PC-3 (cell line): ENCODE results near the gene UNC13D. TPM values are rescaled to one million over a fixed set of nuclear protein-coding genes. Genes with fewer than 3 reads are reported as not detected.
A peak's percentile ranks its signal among the peaks of the same experiment; 100 is the strongest.

Experiments
- ATAC-seq: fragments of 200-7000 bp; cut with Tn5 transposase; 2 replicates; pipeline ENCODE4 v1.9.1; 2020; ENCODE audit warnings: mild to moderate bottlenecking, moderate library complexity
- BruUV-seq: library from RNA; stranded (reverse); fragments of 400-500 nt; replicated peaks from 2 replicates; lab custom pipeline; 2021; lab: Mats Ljungman, UMichigan
- CTCF ChIA-PET: fragments of 300-600 bp; sonication (Branson Sonifier 250); formaldehyde crosslinking; loops from one replicate; lab custom pipeline; 2022; ENCODE audit warnings: antibody characterized with exemption; lab: Charles Lee
- POLR2A ChIA-PET: fragments of 300-600 bp; sonication (Branson Sonifier 250); formaldehyde crosslinking; loops from one replicate; lab custom pipeline; 2022; ENCODE audit warnings: antibody characterized with exemption; ENCODE audit not compliant: unreplicated experiment; lab: Charles Lee
- DNase-seq: peaks from one replicate; pipeline ENCODE4 v3.0.0-alpha.2; 2015
- H2AFZ ChIP-seq: fragments of 300-600 bp; sonication (generic); 2 replicates; pipeline ENCODE4 v1.6.0; 2016; ENCODE audit warnings: antibody characterized with exemption, low read length
- H3F3A ChIP-seq: fragments of 300-600 bp; sonication (generic); one replicate; pipeline ENCODE4 v1.6.0; 2017; ENCODE audit warnings: antibody characterized with exemption, low read length, control low read depth, mild to moderate bottlenecking; ENCODE audit not compliant: unreplicated experiment
- H3K27ac ChIP-seq: fragments of 300-600 bp; sonication (generic); 2 replicates; pipeline ENCODE4 v1.5.1; 2016; ENCODE audit warnings: mild to moderate bottlenecking, low read length
- H3K27me3 ChIP-seq: fragments of 300-600 bp; sonication (generic); 2 replicates; pipeline ENCODE4 v1.6.1; 2016; ENCODE audit warnings: low read length, mixed read lengths
- H3K36me3 ChIP-seq: fragments of 300-600 bp; sonication (generic); 2 replicates; pipeline ENCODE4 v1.6.1; 2016; ENCODE audit warnings: low read depth, mixed run types, low read length, mixed read lengths
- H3K4me1 ChIP-seq: fragments of 300-600 bp; sonication (generic); 2 replicates; pipeline ENCODE4 v1.5.1; 2016; ENCODE audit warnings: low read length; ENCODE audit not compliant: insufficient read depth
- H3K4me2 ChIP-seq: fragments of 300-600 bp; sonication (generic); 2 replicates; pipeline ENCODE4 v1.6.0; 2016; ENCODE audit warnings: low read length
- H3K4me3 ChIP-seq: fragments of 300-600 bp; sonication (generic); 2 replicates; pipeline ENCODE4 v1.5.1; 2016; ENCODE audit warnings: mild to moderate bottlenecking, low read length, mixed read lengths
- H3K79me2 ChIP-seq: fragments of 300-600 bp; sonication (generic); 2 replicates; pipeline ENCODE4 v1.6.1; 2017; ENCODE audit warnings: low read length, mixed read lengths
- H3K9ac ChIP-seq: fragments of 300-600 bp; sonication (generic); 2 replicates; pipeline ENCODE4 v1.6.0; 2016; ENCODE audit warnings: mild to moderate bottlenecking, low read length
- H3K9me2 ChIP-seq: fragments of 300-600 bp; sonication (generic); replicated peaks from 2 replicates; pipeline ENCODE4 v1.6.1; 2016; ENCODE audit warnings: mixed run types, low read length, mixed read lengths
- H3K9me3 ChIP-seq: fragments of 300-600 bp; sonication (generic); 2 replicates; pipeline ENCODE4 v1.6.1; 2016; ENCODE audit warnings: low read length, mixed read lengths
- H4K20me1 ChIP-seq: fragments of 300-600 bp; sonication (generic); 2 replicates; pipeline ENCODE4 v1.6.1; 2016; ENCODE audit warnings: low read length, mixed read lengths
- CTCF ChIP-seq: fragments of 300-600 bp; sonication (generic); conservative IDR thresholded peaks from 2 replicates; pipeline ENCODE4 v1.5.1; 2017; ENCODE audit warnings: antibody characterized with exemption, low read depth, mild to moderate bottlenecking, low read length
- EZH2 ChIP-seq: fragments of 300-600 bp; sonication (generic); IDR thresholded peaks from one replicate; pipeline ENCODE4 v1.6.1; 2017; ENCODE audit warnings: antibody characterized with exemption, mild to moderate bottlenecking, low read length; ENCODE audit not compliant: unreplicated experiment
- EZH2phosphoT487 ChIP-seq: fragments of 300-600 bp; sonication (generic); IDR thresholded peaks from 2 replicates; pipeline ENCODE4 v1.6.1; 2018; ENCODE audit warnings: mild to moderate bottlenecking, antibody characterized with exemption, low read length, borderline replicate concordance
- intact Hi-C: fragments of 100-400 bp; cut with micrococcal nuclease; formaldehyde crosslinking; loops from 2 replicates; pipeline ENCODE4 v1.9.0; 2023
- total RNA-seq: library from RNA; depleted of rRNA; stranded (reverse); fragments of >200 nt; gene quantifications from 2 replicates; pipeline ENCODE4 v1.2.3, GENCODE V29; 2014

The UNC13D gene
- total RNA-seq, 1 experiment from 2014 or later, result 43.9 TPM

DNA sequence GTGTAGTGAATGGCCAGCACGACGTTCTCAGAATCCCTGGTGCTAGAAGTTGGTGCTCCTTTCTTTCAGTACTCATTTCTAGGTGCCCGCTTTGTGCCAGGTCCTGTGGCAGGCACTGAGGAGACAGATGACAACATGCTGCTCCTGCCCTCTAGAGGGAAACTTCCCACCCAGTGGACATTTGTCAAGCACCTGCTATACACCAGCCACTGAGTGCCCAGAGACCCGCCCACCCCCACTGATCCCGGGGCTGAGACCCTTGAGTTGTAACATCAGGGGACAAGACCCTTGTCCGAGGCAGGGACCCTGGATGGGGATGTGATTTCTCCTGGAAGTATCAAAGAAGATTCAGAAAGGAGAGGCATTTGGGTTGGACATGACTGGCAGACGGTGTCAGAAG is 25.1 kb downstream of the UNC13D start:
- Histone ChIP-seq H3K9me2 (no peaks in the 10 kb centered on the region), H3K27ac (no peak overlapping the region), H3K36me3 (peaks cover 14% of the 10 kb centered on the region; the same call in 1 of the 2 replicates), H3K9me3 (no peaks in the 10 kb centered on the region), H3F3A (no peaks in the 10 kb centered on the region), H3K4me2 (no peak overlapping the region), H3K79me2 (no peaks in the 10 kb centered on the region), H3K4me3 (no peak overlapping the region), H3K4me1 (peaks cover 12% of the 10 kb centered on the region), H4K20me1 (no peaks in the 10 kb centered on the region), H3K27me3 (no peaks in the 10 kb centered on the region), H2AFZ (no peak overlapping the region), H3K9ac (no peak overlapping the region)
- ATAC-seq (no peak), DNase-seq (peak; percentile 30)
- ChIA-PET CTCF (interaction anchor here (1.0 kb wide), 1 partner anchor 54 kb away, joined by 5 read pairs; the partner anchor contains the start of gene GALK1), POLR2A (no interaction called here)
- TF ChIP-seq CTCF (0 out of 2 replicates have a peak, but pooled peaks have one; percentile 27), EZH2 (no peak), EZH2phosphoT487 (no peak)
- no TSS peak for BruUV-seq
- intact Hi-C loops, result no loop called here

DNA sequence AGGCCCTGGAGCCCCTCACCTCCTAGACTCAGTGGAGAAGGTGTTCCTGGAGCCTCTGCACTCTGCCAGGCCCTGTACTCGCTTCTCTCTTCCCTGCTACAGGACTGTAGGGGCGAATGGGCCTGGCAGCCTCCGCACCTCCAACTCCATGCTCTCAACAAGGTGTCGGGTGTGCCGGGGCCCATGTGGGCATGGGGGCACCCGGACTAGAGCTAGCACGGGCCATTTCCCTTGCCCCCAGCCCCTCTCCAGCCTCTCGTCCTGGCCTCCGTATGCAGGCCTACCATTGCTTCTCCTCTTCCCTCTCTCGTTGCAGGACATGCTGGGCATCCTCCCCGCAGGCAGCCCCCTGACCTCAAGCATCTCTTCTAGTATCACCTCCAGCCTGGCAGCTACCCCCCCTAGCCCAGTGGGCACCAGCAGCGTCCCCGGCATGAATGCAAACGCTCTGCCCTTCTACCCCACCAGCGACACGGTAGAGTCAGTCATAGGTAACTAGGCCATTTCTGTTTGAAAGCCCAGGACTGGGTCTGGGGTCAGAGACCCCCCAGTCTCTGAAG is 25.8 kb downstream of the UNC13D start:
- Histone ChIP-seq H3K4me3 (no peak overlapping the region), H3F3A (no peaks in the 10 kb centered on the region), H3K36me3 (peaks cover 14% of the 10 kb centered on the region; the same call in 1 of the 2 replicates), H3K27me3 (no peaks in the 10 kb centered on the region), H3K9ac (no peak overlapping the region), H2AFZ (no peak overlapping the region), H4K20me1 (no peaks in the 10 kb centered on the region), H3K9me3 (no peaks in the 10 kb centered on the region), H3K9me2 (no peaks in the 10 kb centered on the region), H3K79me2 (no peaks in the 10 kb centered on the region), H3K27ac (no peak overlapping the region), H3K4me1 (peaks cover 12% of the 10 kb centered on the region), H3K4me2 (no peak overlapping the region)
- ATAC-seq (no peak), DNase-seq (no peak)
- ChIA-PET CTCF (interaction anchor here (1.0 to 1.1 kb wide), 2 partner anchors 33 to 53 kb away, joined by 3 to 5 read pairs; partner anchors contain the start of gene GALK1), POLR2A (no interaction called here)
- no peak for TF ChIP-seq EZH2phosphoT487
- TF ChIP-seq CTCF, result no peak
- TF ChIP-seq EZH2, result no peak
- no TSS peak for BruUV-seq
- intact Hi-C loops, result no loop called here

DNA sequence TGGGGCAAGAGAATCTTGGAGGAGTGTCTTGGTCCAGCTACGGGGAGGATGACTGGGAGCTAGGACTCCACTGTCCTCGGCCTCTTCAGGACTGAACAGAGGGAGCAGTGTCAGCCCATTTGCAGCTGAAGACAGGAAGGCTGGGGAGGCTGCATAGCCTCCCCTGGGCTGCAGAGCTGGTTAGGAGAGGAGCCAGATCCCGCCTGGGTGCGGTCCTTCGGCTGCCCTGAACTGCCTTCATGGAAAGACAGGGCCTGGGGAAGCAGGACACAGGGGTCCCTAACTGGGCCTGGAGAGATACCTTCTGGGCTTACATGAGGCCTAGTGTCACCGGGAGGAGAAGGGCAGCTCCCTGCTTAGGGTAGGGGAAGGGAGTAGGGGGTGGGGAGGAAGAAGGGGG is 26.6 kb downstream of the UNC13D start:
- Histone ChIP-seq H3K27ac (no peak overlapping the region), H3K9me2 (no peaks in the 10 kb centered on the region), H3K4me1 (peaks cover 12% of the 10 kb centered on the region), H3K36me3 (peaks cover 14% of the 10 kb centered on the region; the same call in 1 of the 2 replicates), H3K79me2 (no peaks in the 10 kb centered on the region), H3K4me2 (no peak overlapping the region), H4K20me1 (no peaks in the 10 kb centered on the region), H3K9me3 (no peaks in the 10 kb centered on the region), H2AFZ (no peak overlapping the region), H3K27me3 (no peaks in the 10 kb centered on the region), H3F3A (no peaks in the 10 kb centered on the region), H3K9ac (no peak overlapping the region), H3K4me3 (no peak overlapping the region)
- no TSS peak for BruUV-seq
- POLR2A ChIA-PET, result no interaction called here
- intact Hi-C loops, result no loop called here
- ATAC-seq, result no peak
- DNase-seq, result no peak
- CTCF ChIA-PET, result no interaction called here
- TF ChIP-seq EZH2 (no peak), CTCF (no peak), EZH2phosphoT487 (no peak)
